RPMI8226 (cell line): ENCODE measurements around the gene AKAP12.
A peak's percentile ranks its signal among the peaks of the same experiment; 100 is the strongest.
"Not testable (repeated sequence)": the region's sequence is repeated elsewhere in the genome, so short reads cannot be mapped to it uniquely, and the experiment has no call there.

ENCODE experiments used
- DNase-seq: peaks from one replicate; pipeline ENCODE4 v3.0.0-alpha.2; 2015

Gene AKAP12

DNA sequence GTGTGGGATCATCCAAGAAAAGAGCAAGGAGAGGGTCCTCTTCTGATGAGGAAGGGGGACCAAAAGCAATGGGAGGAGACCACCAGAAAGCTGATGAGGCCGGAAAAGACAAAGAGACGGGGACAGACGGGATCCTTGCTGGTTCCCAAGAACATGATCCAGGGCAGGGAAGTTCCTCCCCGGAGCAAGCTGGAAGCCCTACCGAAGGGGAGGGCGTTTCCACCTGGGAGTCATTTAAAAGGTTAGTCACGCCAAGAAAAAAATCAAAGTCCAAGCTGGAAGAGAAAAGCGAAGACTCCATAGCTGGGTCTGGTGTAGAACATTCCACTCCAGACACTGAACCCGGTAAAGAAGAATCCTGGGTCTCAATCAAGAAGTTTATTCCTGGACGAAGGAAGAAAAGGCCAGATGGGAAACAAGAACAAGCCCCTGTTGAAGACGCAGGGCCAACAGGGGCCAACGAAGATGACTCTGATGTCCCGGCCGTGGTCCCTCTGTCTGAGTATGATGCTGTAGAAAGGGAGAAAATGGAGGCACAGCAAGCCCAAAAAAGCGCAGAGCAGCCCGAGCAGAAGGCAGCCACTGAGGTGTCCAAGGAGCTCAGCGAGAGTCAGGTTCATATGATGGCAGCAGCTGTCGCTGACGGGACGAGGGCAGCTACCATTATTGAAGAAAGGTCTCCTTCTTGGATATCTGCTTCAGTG is 110.8 kb downstream of the AKAP12 start:
- no peak for DNase-seq

GRCh38 chr6:151351146-151351700 is 111.5 kb downstream of the AKAP12 start:
- DNase-seq: no peak

DNA sequence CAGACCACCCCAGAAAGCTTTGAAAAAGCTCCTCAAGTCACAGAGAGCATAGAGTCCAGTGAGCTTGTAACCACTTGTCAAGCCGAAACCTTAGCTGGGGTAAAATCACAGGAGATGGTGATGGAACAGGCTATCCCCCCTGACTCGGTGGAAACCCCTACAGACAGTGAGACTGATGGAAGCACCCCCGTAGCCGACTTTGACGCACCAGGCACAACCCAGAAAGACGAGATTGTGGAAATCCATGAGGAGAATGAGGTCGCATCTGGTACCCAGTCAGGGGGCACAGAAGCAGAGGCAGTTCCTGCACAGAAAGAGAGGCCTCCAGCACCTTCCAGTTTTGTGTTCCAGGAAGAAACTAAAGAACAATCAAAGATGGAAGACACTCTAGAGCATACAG is 112.0 kb downstream of the AKAP12 start:
- no peak for DNase-seq

GRCh38 chr6:151352410-151353396 is 112.9 kb downstream of the AKAP12 start:
- DNase-seq: no peak

- DNase-seq: no peak
Measured at GRCh38 chr6:151353795-151354194, 114.0 kb downstream of the AKAP12 start.

DNA sequence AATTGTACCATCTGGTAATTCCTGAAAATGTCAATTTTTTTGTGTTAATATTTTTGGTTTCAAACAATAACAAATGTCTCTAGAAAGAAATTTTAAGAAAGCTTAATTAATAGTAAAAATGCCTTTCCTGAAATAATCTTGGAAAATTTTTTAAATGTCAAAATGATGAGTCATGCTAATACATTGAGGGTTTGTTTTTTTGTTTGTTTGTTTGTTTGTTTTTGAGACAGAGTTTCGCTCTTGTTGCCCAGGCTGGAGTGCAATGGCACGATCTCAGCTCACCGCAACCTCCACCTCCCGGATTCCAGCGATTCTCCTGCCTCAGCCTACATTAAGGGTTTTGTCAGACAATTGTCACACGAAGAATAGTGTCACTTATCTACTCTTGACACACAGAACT is 117.2 kb downstream of the AKAP12 start:
- DNase-seq: not testable (repeated sequence)

GRCh38 chr6:151357758-151358436 is 118.1 kb downstream of the AKAP12 start:
- no peak for DNase-seq

DNA sequence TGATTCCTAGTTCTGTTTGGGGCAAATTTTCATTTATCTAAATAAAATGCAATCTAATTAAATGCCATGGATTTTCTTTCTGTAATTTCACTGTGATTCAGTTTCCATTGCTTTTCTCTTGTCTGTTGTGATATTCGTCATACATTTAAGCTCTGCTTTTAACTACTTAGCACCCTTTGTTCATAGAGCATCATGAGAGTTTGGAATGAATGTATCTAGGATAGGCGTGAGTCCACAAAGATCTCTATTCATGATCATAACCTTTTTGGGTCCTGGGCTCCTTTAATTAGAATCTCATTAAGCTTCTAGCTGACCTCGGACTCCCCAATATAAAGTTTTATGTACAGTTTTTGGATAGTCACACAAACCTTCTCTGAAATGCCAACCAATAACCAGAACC is 118.7 kb downstream of the AKAP12 start:
- no peak for DNase-seq

- DNase-seq: no peak
Measured at GRCh38 chr6:151359486-151359885, 119.7 kb downstream of the AKAP12 start.

DNA sequence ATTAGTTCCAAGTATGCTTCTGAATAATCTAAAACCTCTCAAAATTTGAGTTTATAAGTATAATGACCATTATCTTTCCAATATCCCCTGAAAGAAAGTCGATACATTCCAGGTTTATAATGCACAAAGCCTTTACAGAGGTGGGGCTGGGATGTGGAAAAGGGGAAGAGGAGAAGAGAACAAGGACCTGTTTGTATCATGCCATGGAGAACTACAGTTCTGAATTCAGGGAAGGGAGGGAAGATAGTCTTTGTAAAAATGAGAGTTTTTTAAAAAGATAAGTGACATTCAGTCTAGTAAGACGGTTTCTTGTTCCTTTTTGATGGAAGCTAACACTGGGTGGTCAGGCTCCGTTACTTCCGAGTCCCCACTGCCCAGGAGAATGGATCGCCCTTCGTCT is 125.5 kb downstream of the AKAP12 start:
- no peak for DNase-seq

- DNase-seq: no peak
Measured at GRCh38 chr6:151370509-151371078, 130.8 kb downstream of the AKAP12 start.

GRCh38 chr6:151372164-151372563 is 132.4 kb downstream of the AKAP12 start:
- no peak for DNase-seq

GRCh38 chr6:151374036-151374683 is 134.4 kb downstream of the AKAP12 start:
- DNase-seq: no peak

GRCh38 chr6:151375833-151376232 is 136.1 kb downstream of the AKAP12 start:
- DNase-seq: no peak

GRCh38 chr6:151376440-151376839 is 136.7 kb downstream of the AKAP12 start:
- no peak for DNase-seq

- DNase-seq: no peak
Measured at GRCh38 chr6:151377095-151377494, 137.3 kb downstream of the AKAP12 start.

DNA sequence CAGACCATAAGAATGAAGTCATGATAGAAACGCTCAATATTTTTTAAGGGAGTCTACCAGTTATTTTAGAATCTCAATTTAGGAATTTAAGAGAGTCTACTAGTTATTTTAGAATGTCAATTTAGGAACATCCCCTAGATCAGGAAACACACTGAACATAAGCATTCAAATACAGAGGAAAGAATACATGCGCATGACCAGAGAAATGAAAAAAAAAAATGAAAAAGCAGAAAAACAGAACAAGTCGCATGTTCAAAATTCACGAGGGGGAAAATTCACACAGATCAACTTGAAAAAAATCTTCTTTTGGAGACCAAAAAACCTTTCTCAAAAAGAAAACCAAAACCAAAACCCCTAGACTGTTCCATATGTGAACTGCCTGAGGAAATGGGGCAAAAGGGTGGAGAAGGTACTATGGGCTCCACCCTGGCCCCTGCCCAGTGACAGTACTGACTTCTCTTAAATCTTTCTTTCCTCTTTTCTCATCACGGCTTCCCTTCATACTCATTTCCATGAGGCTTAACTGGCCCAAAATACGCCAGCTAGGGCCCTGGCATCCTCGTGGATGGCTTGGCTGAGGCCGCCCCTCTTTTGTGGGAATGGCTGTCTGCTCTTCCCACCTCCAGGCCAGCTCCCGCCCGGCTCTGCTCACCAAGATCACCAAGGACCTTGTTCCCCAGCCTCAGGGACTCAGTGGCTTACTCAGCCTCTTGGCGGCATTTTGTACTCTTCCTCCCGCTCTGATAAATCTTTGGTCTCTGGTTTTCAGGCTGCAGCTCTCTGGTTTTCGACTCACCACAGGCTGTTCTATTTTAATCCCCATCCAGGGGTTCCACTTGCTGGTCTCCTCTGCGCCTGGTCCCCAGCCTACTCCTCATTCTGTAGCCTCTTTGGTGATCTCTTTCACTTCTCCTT is 140.4 kb downstream of the AKAP12 start:
- peak; percentile 70 for DNase-seq

- no peak for DNase-seq
Measured at GRCh38 chr6:151380848-151381205, 141.1 kb downstream of the AKAP12 start.

DNA sequence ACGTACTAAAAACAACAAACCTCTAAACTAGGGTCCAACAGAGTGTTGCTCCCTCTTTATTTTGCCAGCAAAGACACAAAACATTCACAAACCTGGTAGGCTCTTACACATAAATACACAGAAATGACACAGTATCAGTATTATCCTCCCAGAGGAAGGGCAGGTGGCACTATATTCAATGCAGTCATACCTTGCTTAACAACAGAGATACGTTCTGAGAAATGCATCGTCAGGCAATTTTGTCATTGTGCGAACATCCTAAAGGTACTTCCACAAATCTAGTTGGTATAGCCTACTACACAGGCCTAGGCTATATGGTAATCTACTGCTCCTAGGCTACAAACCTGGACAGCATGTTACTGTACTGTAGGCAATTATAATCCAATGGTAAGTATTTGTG is 142.0 kb downstream of the AKAP12 start:
- DNase-seq: peak; percentile 42

DNA sequence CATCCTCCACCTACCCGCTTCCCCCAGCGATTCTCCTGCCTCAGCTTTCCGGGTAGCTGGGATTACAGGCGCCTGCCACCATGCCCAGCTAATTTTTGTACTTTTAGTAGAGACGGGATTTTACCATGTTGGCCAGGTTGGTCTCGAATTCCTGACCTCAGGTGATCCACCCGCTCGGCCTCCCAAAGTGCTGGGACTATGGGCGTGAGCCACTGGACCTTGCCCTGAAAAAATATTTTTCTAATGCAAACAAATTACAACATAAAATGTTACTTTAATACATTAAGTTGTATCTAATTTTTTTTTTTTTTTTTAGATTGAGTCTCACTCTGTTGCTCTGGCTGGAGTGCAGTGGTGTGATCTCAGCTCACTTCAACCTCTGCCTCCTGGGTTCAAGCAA is 142.9 kb downstream of the AKAP12 start:
- not testable (repeated sequence) for DNase-seq

- no peak for DNase-seq
Measured at GRCh38 chr6:151384151-151384550, 144.4 kb downstream of the AKAP12 start.
